DOHH2 (cell line): ENCODE data around the gene BIN1.

Experiments
- H3F3A ChIP-seq: fragments of 200-600 bp; sonication (generic), shearing (Covaris generic); 2 replicates; pipeline ENCODE4 v1.6.0; 2016; ENCODE audit warnings: antibody characterized with exemption, mild to moderate bottlenecking; ENCODE audit not compliant: control insufficient read depth, insufficient read depth
- H3K27ac ChIP-seq: fragments of 200-600 bp; sonication (generic); 2 replicates; pipeline ENCODE4 v1.5.1; 2014; ENCODE audit warnings: low read depth, mild to moderate bottlenecking, low read length, moderate library complexity
- H3K27me3 ChIP-seq: fragments of 200-600 bp; sonication (generic); 2 replicates; pipeline ENCODE4 v1.6.1; 2014; ENCODE audit warnings: mild to moderate bottlenecking, low read length, mixed read lengths; ENCODE audit not compliant: control insufficient read depth
- H3K36me3 ChIP-seq: fragments of 200-600 bp; sonication (generic); 2 replicates; pipeline ENCODE4 v1.6.1; 2014; ENCODE audit warnings: mild to moderate bottlenecking, low read length, moderate library complexity, mixed read lengths; ENCODE audit not compliant: control insufficient read depth
- H3K4me1 ChIP-seq: fragments of 200-600 bp; sonication (generic); 2 replicates; pipeline ENCODE4 v1.6.1; 2014; ENCODE audit warnings: mild to moderate bottlenecking, low read length, mixed read lengths; ENCODE audit not compliant: control insufficient read depth
- H3K4me2 ChIP-seq: fragments of 200-600 bp; sonication (generic); 2 replicates; pipeline ENCODE4 v1.6.0; 2014; ENCODE audit warnings: mild to moderate bottlenecking, low read length, moderate library complexity
- H3K4me3 ChIP-seq: fragments of 200-600 bp; sonication (generic); 2 replicates; pipeline ENCODE4 v1.5.1; 2014; ENCODE audit warnings: mild to moderate bottlenecking, low read length, mixed read lengths
- H3K79me2 ChIP-seq: fragments of 200-600 bp; sonication (generic); 2 replicates; pipeline ENCODE4 v1.6.1; 2014; ENCODE audit warnings: mild to moderate bottlenecking, low read length, mixed read lengths; ENCODE audit not compliant: control insufficient read depth
- H3K9me2 ChIP-seq: fragments of 200-600 bp; sonication (generic); replicated peaks from 2 replicates; pipeline ENCODE4 v1.6.1; 2014; ENCODE audit warnings: mild to moderate bottlenecking, low read length, mixed read lengths; ENCODE audit not compliant: control insufficient read depth
- H3K9me3 ChIP-seq: fragments of 200-600 bp; sonication (generic); 2 replicates; pipeline ENCODE4 v1.6.1; 2014; ENCODE audit warnings: antibody characterized with exemption, low read length, mixed read lengths; ENCODE audit not compliant: control insufficient read depth, insufficient read depth
- H4K20me1 ChIP-seq: fragments of 200-600 bp; sonication (generic); 2 replicates; pipeline ENCODE4 v1.6.0; 2014; ENCODE audit warnings: low read depth, mild to moderate bottlenecking, antibody characterized with exemption, low read length, moderate library complexity; ENCODE audit not compliant: control insufficient read depth, insufficient read depth
- EZH2phosphoT487 ChIP-seq: fragments of 200-600 bp; sonication (generic); IDR thresholded peaks from 2 replicates; pipeline ENCODE4 v1.6.1; 2017; ENCODE audit warnings: borderline replicate concordance, mild to moderate bottlenecking, antibody characterized with exemption, low read length, moderate library complexity, mixed read lengths
- TF ChIP-seq, protein P1 (sequence below): fragments of 200-600 bp; sonication (generic); IDR thresholded peaks from one replicate; pipeline ENCODE4 v1.5.1; 2014; ENCODE audit warnings: antibody characterized with exemption, mild to moderate bottlenecking, low read depth, low read length; ENCODE audit not compliant: poor library complexity, severe bottlenecking

Gene BIN1

DNA sequence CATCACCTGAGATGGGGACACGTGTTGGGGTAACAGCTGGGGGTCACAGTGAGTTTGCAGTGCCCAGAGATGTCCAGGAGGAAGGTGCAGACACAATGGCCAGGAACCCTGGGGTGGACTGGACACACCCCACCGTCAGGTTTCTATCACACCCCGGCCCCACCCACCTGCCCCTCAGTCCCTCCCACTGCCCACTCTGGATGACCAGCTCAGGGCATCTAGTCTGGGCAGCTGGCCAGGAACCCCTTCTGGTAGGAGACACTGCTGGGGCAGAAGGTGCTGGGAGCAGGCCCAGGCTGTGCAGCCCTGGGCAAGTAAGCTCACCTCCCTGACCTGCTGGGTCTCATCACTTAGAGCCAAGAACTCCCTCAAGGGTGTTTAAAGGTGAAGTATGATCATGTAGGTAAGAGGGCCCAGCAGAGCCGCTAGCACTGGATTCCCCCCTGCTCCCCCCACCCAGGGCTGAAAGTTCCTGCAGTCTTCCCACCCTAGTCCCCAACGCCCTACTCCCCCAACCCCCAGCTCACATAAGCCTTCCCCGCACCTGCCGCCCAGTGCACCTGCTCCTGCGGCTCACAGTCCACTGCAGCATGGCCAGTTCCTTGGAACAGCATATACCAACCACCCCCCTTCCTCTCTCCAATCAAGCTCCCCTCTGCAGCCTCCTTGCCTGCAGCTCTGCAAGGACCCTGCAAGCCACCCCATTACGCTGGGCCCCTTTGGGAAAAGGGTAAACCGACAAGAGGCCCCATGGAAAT is 17.3 kb downstream of the BIN1 start:
- H3K36me3 ChIP-seq: no peaks in the 10 kb centered on the region
- no peak overlapping the region for H3K4me3 ChIP-seq
- no peaks in the 10 kb centered on the region for H3K9me3 ChIP-seq
- H4K20me1 ChIP-seq: no peaks in the 10 kb centered on the region
- H3K27ac ChIP-seq: no peak overlapping the region
- 0 out of 2 replicates have a peak, but pooled peaks cover 3% of the 10 kb centered on the region for H3K27me3 ChIP-seq
- H3K4me2 ChIP-seq: no peak overlapping the region
- H3F3A ChIP-seq: no peaks in the 10 kb centered on the region
- no peaks in the 10 kb centered on the region for H3K9me2 ChIP-seq
- H3K79me2 ChIP-seq: no peaks in the 10 kb centered on the region
- TF ChIP-seq, protein P1, sequence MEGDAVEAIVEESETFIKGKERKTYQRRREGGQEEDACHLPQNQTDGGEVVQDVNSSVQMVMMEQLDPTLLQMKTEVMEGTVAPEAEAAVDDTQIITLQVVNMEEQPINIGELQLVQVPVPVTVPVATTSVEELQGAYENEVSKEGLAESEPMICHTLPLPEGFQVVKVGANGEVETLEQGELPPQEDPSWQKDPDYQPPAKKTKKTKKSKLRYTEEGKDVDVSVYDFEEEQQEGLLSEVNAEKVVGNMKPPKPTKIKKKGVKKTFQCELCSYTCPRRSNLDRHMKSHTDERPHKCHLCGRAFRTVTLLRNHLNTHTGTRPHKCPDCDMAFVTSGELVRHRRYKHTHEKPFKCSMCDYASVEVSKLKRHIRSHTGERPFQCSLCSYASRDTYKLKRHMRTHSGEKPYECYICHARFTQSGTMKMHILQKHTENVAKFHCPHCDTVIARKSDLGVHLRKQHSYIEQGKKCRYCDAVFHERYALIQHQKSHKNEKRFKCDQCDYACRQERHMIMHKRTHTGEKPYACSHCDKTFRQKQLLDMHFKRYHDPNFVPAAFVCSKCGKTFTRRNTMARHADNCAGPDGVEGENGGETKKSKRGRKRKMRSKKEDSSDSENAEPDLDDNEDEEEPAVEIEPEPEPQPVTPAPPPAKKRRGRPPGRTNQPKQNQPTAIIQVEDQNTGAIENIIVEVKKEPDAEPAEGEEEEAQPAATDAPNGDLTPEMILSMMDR: no peak
- TF ChIP-seq EZH2phosphoT487: no peak
- H3K4me1 ChIP-seq: peaks cover 9% of the 10 kb centered on the region

GRCh38 chr2:127088706-127089105 is 18.2 kb downstream of the BIN1 start:
- H3K36me3 ChIP-seq: no peaks in the 10 kb centered on the region
- H3K79me2 ChIP-seq: no peaks in the 10 kb centered on the region
- H3K9me2 ChIP-seq: no peaks in the 10 kb centered on the region
- no peaks in the 10 kb centered on the region for H4K20me1 ChIP-seq
- no peaks in the 10 kb centered on the region for H3F3A ChIP-seq
- H3K4me1 ChIP-seq: peaks cover 9% of the 10 kb centered on the region
- no peaks in the 10 kb centered on the region for H3K9me3 ChIP-seq
- no peak overlapping the region for H3K4me2 ChIP-seq
- H3K27ac ChIP-seq: no peak overlapping the region
- H3K4me3 ChIP-seq: no peak overlapping the region
- TF ChIP-seq EZH2phosphoT487: no peak
- TF ChIP-seq, protein P1: no peak
- H3K27me3 ChIP-seq: 0 out of 2 replicates have a peak, but pooled peaks cover 3% of the 10 kb centered on the region

DNA sequence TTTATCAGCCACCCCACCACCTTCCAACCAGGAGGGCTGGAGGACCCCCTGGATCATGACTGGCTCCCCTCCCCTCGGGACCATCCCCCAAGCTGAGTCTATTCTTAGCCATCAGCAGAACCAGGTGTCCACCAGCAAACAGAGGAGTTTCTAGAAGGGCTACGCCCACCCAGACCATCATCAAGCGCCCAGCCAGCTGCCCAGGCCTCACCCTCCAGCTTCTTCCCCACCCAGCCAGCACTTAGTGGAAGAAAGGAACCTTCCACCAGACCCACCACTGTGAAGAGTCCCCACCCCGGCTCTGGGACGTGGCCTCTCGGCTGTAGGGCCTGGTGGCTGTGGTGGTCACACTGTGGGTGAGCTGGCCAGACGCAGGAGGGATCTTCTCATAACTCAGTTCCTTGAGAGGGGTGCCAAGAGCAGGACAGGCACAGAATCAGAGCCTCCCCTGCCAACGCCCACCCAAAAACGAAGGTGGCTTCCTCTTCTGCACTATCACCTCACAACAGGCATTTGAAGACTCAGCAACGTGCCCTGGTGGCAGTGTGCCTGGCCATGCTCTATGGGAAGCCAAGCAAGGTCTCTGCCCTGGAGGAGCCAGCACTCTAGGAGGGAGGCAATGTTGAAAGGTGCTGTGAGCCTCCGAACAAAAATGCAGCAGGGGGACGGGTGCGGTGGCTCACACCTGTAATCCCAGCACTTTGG is 19.0 kb downstream of the BIN1 start:
- H3K79me2 ChIP-seq: no peaks in the 10 kb centered on the region
- H3K4me1 ChIP-seq: peaks cover 9% of the 10 kb centered on the region
- H3K4me2 ChIP-seq: no peak overlapping the region
- H4K20me1 ChIP-seq: no peaks in the 10 kb centered on the region
- H3K4me3 ChIP-seq: no peak overlapping the region
- no peaks in the 10 kb centered on the region for H3K36me3 ChIP-seq
- H3K27ac ChIP-seq: no peak overlapping the region
- H3K9me2 ChIP-seq: no peaks in the 10 kb centered on the region
- no peaks in the 10 kb centered on the region for H3K9me3 ChIP-seq
- TF ChIP-seq, protein P1: no peak
- no peak for TF ChIP-seq EZH2phosphoT487
- no peaks in the 10 kb centered on the region for H3F3A ChIP-seq
- H3K27me3 ChIP-seq: 0 out of 2 replicates have a peak, but pooled peaks cover 3% of the 10 kb centered on the region
